H1 (cell line): ENCODE data around the gene LARP6. TPM values are rescaled to one million over a fixed set of nuclear protein-coding genes. Genes with fewer than 3 reads are reported as not detected.

Experiments used
- ASH2L ChIP-seq: fragments of 200-600, 300-600 bp; sonication (generic); IDR thresholded peaks from one replicate; pipeline ENCODE4 v1.7.1; 2017; ENCODE audit warnings: low read length
- BRCA1 ChIP-seq: IDR thresholded peaks from 2 replicates; pipeline ENCODE4 v1.6.1; 2012; ENCODE audit warnings: low read depth, low read length, improper control_type of control experiment
- GABPA ChIP-seq: IDR thresholded peaks from 2 replicates; pipeline ENCODE4 v1.6.1; 2011; ENCODE audit warnings: mild to moderate bottlenecking, low read length, moderate library complexity, borderline replicate concordance; ENCODE audit not compliant: insufficient read depth
- JUND ChIP-seq: IDR thresholded peaks from 2 replicates; pipeline ENCODE4 v1.6.1; 2011; ENCODE audit warnings: mild to moderate bottlenecking, improper control_type of control experiment, low read length
- KDM5A ChIP-seq: fragments of 200-600 bp; IDR thresholded peaks from 2 replicates; pipeline ENCODE4 v1.7.1; 2012; ENCODE audit warnings: mild to moderate bottlenecking, low read length, inconsistent platforms, mixed read lengths
- RAD21 ChIP-seq, 2 experiments: IDR thresholded peaks in 1 of 2; conservative IDR thresholded peaks in 1 of 2; 2 replicates each; pipeline ENCODE4 v1.6.1; 2011; ENCODE audit warnings: low read depth in 2 of 2, low read length in 2 of 2, improper control_type of control experiment in 1 of 2, inconsistent platforms in 1 of 2, mild to moderate bottlenecking in 1 of 2, moderate library complexity in 1 of 2
- SIN3A ChIP-seq, 2 experiments: IDR thresholded peaks in 1 of 2; conservative IDR thresholded peaks in 1 of 2; 2 replicates each; pipeline ENCODE4 v1.6.1; 2011 to 2012; ENCODE audit warnings: low read length in 2 of 2, improper control_type of control experiment in 1 of 2, low read depth in 1 of 2, mild to moderate bottlenecking in 1 of 2
- YY1 ChIP-seq: IDR thresholded peaks from 2 replicates; pipeline ENCODE4 v1.6.1; 2011; ENCODE audit warnings: low read depth, mild to moderate bottlenecking, low read length
- ZNF274 ChIP-seq: IDR thresholded peaks from 2 replicates; pipeline ENCODE4 v1.7.0; 2012; ENCODE audit warnings: low read length, borderline replicate concordance; ENCODE audit errors: extremely low read depth
- polyA plus RNA-seq, 7 experiments: library from polyadenylated mRNA; depleted of rRNA in 3 of 7; stranded (reverse) in 5 of 7; unstranded in 2 of 7; fragments of >200 nt in 5 of 7; fragments of 200-250 nt in 2 of 7; gene quantifications; 1 replicate in 5 of 7; 2 replicates in 1 of 7; 4 replicates in 1 of 7; pipeline versions ENCODE4 v1.2.1 to v1.2.3, GENCODE V29; 2011 to 2013; ENCODE audit warnings: missing spikeins in 2 of 7, mixed read lengths in 2 of 7
- total RNA-seq: library from RNA; stranded (reverse); fragmentation: NEBNext Ultra II Directional; extraction: Animal tissue kit (Norgen Biotek cat#: 25700); gene quantifications from 2 replicates; pipeline ENCODE4 v1.2.1, GENCODE V29; 2021
- TF ChIP-seq, protein P1 (sequence below): IDR thresholded peaks from 2 replicates; pipeline ENCODE4 v1.6.1; 2011; ENCODE audit warnings: low read depth, mild to moderate bottlenecking, low read length; ENCODE audit not compliant: insufficient read depth

The LARP6 gene
- total and polyA plus RNA-seq, 2 of the 8 experiments (the other 6 are each of a cell fraction or from before 2014, with no cell fraction given) = 21.0 to 24.7 TPM

DNA sequence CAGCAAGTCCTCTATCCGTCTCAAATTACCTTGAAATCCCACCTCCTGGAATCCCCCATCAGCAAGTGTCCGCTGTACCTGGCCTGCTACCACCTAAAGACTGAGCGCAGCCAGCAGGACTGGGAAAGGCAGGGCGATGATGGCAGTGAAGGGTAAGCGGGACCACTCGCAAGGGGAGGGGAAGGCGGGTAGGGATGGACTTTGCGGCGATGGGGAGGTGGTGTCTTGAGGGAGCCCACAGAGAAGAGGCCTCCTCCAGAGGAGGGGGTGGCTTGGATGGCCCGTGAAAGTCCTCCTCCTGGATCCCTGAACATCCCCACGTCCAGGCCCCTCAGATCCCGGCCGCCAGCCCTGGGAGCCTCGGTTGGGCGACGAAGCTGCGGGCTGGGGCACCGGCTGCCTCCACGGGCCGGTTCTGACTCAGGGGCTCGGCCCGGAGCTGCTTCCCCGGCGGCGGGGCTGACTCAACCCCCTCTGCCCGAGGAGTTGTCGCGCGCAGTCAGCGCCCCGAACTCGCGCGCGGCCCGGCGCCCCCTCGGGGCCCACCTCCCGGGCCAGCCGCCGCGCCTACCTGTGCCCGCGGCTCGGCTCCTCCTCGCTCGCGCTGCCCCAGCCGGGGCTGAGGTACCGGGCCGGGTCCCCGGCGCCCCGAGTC lies 512 bp downstream of the LARP6 start (continued):
- TF ChIP-seq RAD21 (IDR thresholded peaks at IDR 0.05 in 1 of 2, conservative IDR thresholded peaks at IDR 0.05 in 1 of 2; ENCODE audit: low read depth in 2 of 2, low read length in 2 of 2) = no peak
- TF ChIP-seq KDM5A = no peak
- no peak for TF ChIP-seq ZNF274
- TF ChIP-seq BRCA1 = no peak
- TF ChIP-seq ASH2L = peak; percentile 16
- TF ChIP-seq, protein P1, sequence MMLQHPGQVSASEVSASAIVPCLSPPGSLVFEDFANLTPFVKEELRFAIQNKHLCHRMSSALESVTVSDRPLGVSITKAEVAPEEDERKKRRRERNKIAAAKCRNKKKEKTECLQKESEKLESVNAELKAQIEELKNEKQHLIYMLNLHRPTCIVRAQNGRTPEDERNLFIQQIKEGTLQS = no peak
- no peak for TF ChIP-seq SIN3A (conservative IDR thresholded peaks at IDR 0.05 in 1 of 2, IDR thresholded peaks at IDR 0.05 in 1 of 2; ENCODE audit: low read depth in 1 of 2, low read length in 2 of 2)
- TF ChIP-seq JUND = no peak
- TF ChIP-seq YY1 = no peak
- no peak for TF ChIP-seq GABPA
